ENCODE data around the gene CCDC88C.
A peak's percentile ranks its signal among the peaks of the same experiment; 100 is the strongest.

CCDC88C gene

DNA sequence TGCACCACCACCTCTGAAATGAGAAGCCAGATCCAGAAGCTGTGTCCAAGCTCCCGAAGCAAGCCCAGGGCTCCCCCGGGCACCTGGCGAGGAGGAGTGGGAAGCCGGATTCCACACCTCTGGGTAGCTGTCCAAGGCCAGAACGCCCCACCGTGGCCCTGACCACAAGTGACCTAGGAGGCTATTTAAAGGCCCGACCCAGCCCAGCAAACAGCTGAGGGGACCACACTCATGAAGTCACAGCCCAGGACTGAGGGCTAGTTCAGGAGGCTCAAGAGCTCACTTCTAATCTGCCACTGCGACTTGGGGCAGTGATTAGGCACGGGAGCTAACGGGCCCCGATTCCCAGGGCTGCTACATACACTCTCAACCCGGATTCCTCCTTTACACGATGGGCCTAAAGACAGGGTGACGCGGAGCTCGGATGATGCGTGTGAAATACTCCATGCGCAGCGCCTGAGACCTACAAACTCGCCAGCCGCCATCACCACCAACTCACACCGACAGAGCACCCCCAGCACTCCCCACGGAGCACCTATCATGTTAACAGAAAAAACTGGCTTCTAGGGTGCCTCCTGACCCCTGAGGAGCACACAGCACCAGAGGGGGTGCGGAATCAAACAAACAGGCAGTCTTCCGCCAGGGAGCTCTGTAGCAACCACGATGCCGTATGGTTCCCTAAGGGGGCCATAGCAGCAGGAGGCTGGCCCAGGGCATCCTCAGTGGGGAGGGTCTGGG, 89.1 kb downstream of the CCDC88C start:
- no peak for DNase-seq (ENCODE audit: low read depth)

DNA sequence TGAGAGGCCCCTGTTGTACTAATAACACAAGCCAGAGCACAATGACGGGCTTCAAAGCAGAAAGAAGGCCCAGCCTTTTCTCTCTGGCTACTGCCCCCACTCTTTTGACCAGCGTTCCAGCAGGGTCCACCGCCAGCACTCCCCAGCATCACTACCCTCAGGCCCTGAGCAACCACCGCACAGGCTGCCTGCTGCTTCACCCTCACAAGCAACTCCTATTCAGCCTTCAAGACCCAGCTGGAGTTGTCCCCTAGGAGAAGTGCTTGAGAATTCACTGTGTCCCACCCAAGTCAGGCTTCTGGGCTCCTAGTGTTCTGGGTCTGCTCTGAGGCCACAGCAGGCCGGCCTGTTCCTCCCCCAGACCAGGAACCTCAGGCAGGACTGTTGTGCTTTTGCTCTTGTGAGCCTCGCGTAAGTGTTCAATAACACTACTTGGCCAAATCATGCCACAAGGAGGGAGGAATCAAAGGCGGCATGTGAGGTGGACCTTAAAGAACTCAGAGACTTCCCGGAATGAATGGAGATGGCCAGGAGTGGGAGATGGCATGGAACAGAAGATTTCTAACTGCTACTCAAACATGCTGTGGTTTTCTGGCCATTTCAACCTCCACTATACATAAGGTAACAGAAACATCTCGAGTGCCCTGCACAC, 89.8 kb downstream of the CCDC88C start:
- no peak for DNase-seq (ENCODE audit: low read depth)

DNA sequence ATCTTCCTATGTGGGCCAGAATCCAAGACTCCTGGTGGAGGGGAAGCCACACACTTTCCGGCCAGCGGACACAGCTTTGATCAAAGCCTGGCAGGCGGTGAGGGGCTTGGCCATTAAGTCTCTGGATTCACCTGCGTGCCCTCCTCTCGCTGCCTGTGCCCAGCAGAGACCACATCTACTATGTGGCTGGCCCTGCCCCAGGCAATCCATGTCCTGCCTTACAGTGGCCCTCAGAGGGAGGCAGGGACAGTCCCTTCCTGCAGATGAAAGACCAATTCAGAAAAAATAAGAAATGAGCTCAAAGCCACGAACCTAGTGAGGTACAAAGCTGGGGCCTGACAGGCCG, 90.4 kb downstream of the CCDC88C start:
- DNase-seq (ENCODE audit: low read depth), result no peak

DNA sequence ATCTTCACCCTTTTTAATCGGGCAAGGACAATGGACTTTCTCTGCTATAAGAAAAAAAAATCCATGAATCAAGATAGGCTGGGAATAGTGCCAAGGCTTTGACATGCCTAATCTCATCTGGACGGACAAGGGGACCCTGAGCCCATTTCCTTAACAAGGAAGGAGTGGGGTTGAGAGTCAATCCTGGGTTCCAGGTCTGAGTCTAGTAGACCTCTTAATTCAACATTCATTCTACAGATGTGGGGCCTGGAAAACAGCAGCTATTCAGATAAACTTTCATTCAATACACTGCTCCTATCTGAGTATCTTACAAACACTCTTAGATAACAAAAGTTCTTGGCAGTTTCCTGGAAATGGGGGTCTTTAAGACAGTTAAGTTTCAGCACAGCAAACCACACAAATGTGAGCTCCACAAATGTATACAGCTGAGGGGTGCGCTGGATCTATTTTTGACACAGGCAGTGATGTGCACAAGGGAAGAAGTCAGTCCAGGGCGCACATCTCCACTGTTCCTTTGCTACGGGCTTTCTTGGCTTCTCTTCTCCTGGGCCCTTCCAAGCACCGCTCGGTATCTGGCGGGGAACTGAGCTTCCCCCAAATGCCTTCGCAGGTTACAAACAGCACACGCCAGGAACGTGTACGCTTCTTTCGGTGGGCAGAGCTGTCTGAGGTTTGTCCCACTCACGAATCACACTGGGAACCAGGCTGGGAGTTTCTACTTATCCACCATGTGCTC, 90.9 kb downstream of the CCDC88C start:
- no peak for DNase-seq (ENCODE audit: low read depth)

DNA sequence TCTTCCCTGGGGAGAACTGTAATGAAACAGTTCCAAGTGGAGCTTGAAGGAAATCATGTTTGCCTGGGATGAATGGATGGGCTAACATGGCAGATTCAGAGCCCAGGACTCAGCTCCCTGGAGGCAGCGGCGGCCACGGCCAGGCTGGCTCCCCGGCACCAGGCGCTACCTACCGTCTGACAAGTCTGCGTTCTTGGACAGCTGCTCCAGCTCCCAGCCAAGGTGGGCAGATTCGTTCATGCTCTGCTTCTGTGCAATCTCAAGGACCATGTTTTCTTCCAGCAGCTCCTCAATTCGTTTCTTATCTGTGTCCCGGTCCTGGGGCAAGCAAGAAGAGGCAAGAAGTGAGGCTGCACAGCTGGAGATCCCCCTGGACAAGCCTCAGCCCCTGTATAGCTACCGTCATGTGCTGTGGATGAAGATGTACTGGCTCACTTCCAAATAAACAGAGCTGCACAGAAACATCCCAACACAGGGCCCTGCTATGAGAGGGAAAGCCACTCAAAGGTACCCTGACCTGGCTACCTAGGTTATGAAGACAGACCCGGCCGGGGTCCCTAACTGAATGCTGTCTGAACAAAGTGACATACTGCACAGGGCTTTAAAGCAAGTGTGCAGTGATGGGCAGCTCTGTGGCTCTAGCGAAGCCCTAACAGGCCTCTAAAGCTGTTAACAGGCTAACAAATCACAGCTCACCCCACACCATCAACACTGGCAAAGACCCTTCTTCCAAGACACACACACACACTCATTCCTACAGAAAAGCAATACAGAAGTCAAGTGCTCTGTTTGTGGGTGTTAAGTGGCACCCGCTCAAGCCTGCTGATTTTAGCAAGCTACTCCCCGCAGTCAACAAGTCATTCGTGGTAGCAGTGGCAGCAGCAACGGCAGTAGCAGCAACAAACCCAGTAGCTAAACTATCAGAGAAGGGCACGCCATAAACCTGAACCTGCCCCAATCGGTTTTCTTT, 92.7 kb downstream of the CCDC88C start:
- no peak for DNase-seq (ENCODE audit: low read depth)

DNA sequence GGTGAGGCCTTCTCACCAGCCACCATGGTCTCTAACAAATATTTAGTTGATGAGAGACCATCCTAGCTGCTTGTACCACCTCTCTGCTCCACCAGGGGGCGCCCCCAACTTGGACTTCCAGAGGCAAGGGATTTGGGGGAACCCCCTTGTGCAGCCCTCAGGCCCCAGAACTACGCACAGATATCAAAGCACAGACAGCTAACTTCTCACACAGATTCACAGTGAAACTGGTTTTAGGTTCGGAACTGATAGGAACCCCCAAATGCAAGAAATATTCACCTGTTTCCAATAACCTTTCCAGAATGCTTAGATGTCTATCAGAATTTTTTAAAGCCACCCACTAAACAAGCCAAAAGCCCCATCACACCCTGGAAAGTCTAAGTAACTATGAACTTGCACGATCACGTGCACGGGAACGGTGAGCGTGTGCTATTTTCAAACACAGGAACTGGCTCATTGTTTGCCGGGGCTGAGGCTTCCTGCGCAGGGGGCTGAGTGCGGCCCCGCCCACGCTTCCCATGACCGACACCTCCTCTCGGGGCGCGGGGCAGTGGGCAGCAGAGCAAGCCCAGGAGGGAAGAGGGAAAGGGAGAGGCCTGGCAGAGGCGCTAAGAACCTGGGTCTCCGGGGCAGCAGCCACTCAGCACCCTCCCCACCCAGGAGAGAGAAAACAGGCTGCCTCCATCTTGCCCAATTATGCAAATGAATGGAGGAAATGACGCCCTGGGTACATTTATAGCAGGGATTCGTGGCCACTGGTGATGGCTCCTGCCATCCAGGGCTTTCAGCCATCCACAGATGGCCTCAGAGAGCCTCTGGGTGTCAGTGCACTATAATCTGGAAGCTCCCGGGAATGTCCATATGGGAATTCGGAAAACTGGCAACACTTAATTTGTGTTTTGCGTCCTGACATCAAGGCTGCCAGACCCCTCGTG, 93.7 kb downstream of the CCDC88C start:
- DNase-seq (ENCODE audit: low read depth), result peak; percentile 67

DNA sequence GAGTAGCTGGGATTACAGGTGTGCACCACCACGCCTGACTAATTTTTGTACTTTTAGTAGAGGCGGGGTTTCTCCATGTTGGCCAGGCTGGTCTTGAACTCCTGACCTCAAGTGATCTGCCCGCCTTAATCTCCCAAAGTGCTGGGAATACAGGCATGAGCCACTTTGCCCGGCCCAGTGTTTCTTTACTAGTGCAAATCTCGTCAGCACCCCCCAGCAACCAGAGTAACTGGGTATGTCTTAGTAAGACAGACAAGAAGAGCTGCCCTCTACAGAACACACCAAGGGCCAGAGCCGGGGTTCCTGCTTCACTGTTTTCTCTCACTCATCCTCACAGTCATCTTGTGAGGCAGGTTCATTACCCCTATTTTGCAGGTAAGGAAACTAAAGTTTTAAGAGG, 94.6 kb downstream of the CCDC88C start:
- no peak for DNase-seq (ENCODE audit: low read depth)

DNA sequence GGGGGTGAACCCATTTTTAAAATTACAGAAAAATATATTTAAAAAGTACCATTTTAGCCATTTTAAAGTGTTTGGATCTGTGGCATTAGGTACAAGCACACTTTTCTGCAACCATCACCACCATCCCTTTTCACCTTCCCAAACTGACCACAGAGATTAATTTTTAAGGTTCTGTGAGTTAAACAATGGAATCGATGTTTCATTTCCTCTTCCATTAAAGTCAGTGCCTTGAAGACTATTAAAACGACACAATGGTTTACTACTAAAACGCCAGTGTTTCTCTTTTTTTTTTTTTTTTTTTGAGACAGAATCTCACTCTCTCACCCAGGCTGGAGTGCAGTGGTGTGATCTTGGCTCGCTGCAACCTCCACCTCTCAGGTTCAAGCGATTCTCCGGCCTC, 95.0 kb downstream of the CCDC88C start:
- DNase-seq (ENCODE audit: low read depth), result no peak

DNA sequence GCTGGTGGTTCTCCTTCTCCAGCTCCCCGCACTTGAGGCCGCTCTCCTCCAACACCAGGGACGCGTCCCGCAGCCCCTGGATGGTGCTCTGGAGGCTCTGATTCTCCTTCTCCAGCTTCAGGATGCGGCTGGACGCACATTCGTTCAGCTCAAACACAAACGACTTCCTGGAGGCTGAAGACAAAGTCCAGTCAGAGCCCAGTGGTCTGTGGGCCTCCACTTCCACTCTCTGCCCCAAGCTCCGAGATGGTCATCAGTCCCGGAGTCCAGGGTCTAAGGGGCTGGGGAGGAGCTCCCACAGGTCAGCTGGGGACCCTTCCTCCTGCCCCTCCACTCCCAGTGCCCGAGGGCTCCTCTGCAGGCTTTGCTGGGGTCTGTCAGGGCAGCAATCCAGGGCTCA, 96.5 kb downstream of the CCDC88C start:
- DNase-seq (ENCODE audit: low read depth), result no peak

DNA sequence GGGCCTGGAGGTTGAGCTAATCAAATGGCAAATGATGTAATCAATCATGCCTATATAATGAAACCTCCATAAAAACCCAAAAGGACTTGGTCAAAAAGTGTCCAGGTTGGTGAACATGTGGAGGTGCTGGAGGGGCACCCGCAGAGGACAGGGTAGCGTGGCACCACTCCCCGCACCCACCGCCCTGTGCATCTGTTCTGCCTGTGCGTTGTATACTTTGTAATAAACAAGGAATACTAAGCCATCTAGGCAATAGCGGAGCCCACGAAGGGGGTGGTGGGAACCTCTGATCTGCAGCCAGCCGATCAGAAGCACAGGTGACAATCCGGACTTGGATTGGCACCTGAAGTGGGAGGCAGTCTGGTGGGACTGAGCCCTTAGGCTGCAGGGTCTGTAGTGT, 97.4 kb downstream of the CCDC88C start:
- DNase-seq (ENCODE audit: low read depth), result no peak

DNA sequence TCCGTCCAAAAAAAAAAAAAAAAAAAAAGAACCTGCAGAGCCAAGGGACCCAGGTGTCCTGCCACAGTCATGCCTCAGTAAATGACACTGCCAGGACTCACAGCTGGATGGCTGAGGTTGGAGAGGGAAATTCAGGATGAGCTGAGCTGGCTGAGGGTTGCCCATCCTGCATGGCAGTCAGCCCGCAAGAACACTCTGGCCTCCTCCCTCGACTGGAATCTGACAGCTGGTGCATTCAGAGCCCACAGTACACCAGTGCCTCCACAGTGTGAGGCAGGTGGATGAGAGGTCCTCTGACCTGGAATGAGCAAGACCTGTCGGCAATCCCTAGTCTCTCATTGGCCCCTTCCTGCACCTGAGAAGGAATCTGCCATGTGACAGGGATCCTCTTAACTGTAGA, 98.7 kb downstream of the CCDC88C start:
- no peak for DNase-seq (ENCODE audit: low read depth)

DNA sequence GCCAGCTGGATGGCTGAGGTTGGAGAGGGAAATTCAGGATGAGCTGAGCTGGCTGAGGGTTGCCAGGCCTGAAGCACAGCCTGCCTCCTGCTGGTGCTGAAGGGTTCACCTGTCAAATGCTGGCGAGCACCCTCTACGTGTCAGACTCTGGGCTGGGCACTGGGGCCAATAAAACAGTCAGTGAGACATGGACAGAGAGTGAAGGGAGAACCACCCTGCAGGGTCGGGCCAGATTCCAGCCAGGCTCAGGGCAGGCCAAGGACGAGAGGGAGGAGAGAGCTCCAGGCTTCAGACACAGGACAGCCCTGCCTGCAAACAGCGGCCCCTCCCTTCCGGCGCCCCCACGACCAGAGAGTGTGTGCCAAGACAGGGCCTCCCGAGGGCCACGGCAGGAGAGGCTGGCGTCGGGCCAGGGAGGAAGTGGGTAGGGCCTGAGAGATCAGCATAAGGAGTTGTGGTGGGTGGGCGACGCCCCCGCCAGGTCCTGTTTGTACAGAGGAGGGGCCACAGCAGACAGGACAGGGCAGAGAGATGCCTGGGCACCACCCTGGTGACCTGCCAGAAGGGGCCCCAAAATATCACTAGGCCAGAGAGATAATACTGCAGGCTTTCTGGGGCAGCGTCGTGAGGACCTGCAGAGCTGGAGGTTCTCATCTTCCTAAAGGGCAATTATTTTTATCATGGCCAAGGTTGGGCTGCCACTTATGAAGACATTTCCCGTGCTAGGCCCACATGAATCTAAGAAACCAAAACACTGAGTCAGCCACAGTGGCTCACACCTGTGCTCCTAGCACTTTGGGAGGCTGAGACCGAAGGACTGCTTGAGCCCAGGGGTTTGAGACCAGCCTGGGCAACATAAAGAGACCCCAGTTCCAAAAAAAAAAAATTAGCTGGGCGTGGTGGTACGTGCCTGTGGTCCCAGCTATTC, 100.0 kb downstream of the CCDC88C start:
- DNase-seq (ENCODE audit: low read depth), result peak; percentile 96

DNA sequence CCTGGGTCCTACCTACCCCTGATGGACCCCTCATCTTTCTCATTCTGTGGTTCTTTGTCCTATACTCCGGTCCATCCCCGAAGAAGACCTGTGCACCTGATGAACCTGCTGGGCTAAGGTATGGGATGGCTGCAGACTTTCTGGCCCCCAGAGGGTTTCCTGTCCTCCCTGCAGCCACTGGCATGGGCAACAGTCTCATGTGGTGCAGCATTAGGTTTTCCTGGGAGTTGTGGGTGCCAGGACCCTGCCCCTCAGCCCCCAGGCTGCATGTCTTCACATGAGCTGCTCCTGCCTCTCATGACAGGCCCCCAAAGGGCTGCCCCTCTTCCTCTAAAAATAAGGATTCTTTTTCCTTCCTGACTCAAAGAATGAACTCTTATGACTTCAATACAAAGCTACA, 100.9 kb downstream of the CCDC88C start:
- DNase-seq (ENCODE audit: low read depth), result no peak

DNA sequence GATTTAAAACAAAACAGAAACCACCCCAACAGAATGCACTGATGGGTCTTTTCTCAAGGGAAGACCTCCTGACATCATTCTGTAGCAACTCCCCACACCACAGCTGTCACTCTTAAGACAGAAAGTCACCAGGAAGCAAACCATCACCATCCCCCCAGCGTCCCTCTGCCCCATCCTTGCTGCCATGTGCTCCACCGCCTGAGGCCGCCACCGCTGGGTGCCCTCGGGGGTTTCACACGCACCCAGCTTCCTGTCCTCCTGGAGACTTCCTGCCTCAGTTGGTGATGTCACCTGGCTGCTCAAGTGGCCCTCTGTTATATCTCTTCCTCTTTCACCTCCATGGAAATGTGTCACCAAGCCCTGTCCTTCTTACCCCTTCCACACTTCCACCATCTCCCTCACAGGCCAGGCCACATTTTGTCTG, 101.8 kb downstream of the CCDC88C start:
- DNase-seq (ENCODE audit: low read depth), result no peak

DNA sequence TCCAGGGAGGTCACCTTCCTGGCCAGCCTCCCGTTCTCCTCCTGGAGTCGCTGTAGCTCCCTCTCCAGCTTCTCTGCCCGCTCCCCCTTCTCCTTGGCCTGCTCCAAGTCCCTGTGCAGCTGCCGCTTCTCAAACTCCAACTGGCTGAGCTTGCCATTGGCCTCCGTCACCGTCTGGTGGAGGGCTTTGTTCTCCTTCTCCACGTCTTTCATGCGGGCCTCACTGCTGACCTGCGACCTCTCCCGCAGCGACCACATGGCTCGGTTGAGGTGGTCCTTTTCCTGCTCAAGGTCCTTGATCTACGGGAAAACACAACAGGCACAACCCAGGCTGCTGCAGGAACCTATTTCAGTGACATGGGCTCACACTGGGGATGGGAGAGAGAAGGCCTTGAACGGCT, 103.8 kb downstream of the CCDC88C start:
- DNase-seq (ENCODE audit: low read depth), result no peak

DNA sequence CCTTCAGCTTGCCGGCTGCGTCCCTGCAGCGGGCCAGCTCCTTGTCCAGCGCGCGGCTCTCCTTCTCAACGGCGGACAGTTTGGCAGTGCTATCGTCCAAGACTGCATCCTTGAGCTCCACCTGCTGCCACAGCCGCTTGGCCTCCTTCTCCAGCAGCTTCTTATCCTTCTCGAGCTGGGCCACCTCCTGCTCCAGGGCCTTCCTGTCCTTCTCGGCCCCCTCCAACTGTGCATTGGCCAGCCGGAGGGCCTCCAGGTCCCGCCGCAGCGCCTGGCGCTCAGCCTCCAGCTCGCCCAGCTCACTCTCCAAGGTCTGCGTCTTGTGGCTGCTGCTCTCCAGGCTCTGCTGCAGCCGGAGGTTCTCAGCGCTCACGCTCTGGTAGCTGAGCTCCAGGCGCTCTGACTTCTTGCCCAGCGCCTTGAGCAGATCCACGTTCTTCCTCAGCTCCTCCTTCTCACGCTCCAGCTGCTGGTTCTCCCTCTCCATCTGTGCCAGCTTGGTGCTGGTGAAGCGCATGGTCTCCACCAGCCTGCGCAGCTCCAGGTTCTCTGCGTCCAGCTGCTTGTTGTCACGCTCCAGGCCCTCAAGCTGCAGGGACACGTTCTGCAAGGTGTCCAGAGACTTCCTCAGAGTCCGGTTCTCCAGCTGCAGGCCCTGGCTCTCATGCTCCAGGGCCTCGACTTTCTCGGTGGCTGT, 104.3 kb downstream of the CCDC88C start:
- DNase-seq (ENCODE audit: low read depth), result no peak

DNA sequence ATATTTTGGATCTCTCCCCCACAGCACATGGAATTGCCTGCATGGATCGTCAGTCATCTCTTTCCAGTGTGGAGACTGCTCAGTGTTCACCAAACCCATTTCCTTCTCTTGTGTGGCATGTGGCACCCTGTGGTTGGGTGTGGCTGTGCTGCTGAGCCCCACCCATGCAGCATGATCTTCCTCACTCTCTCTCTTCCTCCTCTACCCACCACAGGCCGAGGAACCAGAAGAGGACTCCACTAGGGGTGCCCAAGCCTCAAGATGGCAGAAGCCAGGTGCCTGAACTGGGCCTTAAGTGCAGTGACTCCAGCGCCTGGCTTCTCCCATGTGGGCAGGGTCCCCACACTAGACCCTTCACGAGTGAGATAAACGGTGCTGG, 106.3 kb downstream of the CCDC88C start:
- DNase-seq (ENCODE audit: low read depth), result no peak

DNA sequence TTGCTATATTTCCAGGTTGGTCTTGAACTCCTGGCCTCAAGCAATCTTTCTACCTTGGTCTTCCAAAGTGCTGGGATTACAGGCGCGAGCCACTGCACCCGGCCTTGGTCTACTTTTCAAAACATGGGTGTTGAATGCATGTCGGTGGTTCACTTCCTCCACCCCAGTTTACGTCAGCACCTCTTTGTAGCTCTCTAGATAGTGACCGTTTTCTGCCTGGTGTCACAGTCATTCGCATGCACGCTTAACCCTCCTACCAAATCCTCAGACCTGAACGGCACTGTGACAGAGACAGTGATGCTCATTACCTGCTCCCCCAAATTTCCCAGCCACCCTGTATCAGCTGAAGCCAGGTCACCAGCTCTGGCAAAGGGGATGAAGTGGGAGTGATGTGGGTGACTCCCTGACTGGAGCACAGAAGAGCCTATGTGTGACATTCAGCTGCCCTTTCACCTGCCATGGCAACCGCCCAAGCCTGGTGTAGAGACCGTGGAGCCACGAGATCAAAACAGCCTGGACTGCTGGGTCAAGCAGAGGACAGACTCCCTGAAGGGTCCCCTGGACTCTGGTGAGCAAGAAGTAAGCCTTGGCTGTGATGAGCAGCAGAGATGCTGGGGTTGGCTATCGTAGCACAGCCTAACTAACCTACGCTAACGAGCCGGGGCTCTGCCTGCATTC, 106.9 kb downstream of the CCDC88C start:
- DNase-seq (ENCODE audit: low read depth), result no peak

Measured in CMK (cell line).